WTC11 (cell line): ENCODE measurements around the gene HACD2. TPM values are rescaled to one million over a fixed set of nuclear protein-coding genes. Genes with fewer than 3 reads are reported as not detected.

Experiments
- ATAC-seq: fragments of 200-7000 bp; cut with Tn5 transposase; 2 replicates; pipeline ENCODE4 v1.10.0; 2021; ENCODE audit warnings: mild to moderate bottlenecking, moderate library complexity
- CTCF ChIA-PET: fragments of 300-600 bp; sonication (Branson Sonifier 250); formaldehyde crosslinking; loops from one replicate; lab custom pipeline; 2021; ENCODE audit warnings: antibody characterized with exemption; lab: Charles Lee
- POLR2A ChIA-PET: fragments of 350-600 bp; sonication (Branson Sonifier 250); formaldehyde crosslinking; loops from one replicate; lab custom pipeline; 2021; ENCODE audit warnings: antibody characterized with exemption; lab: Charles Lee
- DNase-seq: peaks from one replicate; pipeline ENCODE4 v3.0.0; 2021; ENCODE audit warnings: low spot score
- H3K27ac Mint-ChIP-seq: 2 replicates; pipeline ENCODE4 v1.8.0; 2021; ENCODE audit warnings: mixed read lengths
- H3K27me3 Mint-ChIP-seq: 2 replicates; pipeline ENCODE4 v1.8.0; 2021; ENCODE audit warnings: low read depth, mild to moderate bottlenecking, moderate library complexity, mixed read lengths
- H3K36me3 Mint-ChIP-seq: 2 replicates; pipeline ENCODE4 v1.8.0; 2021; ENCODE audit warnings: mixed read lengths
- H3K4me1 Mint-ChIP-seq: 2 replicates; pipeline ENCODE4 v1.8.0; 2022; ENCODE audit warnings: mixed read lengths
- H3K4me3 Mint-ChIP-seq: 2 replicates; pipeline ENCODE4 v1.8.0; 2021; ENCODE audit warnings: mild to moderate bottlenecking, moderate library complexity, mixed read lengths
- H3K9me3 Mint-ChIP-seq: 2 replicates; pipeline ENCODE4 v1.8.0; 2021; ENCODE audit warnings: mixed read lengths
- AFF4 ChIP-seq: sonication (generic); formaldehyde crosslinking; IDR thresholded peaks from 2 replicates; pipeline ENCODE4 v1.8.1; 2023; ENCODE audit warnings: mild to moderate bottlenecking, missing genetic modification reagents, borderline replicate concordance
- AR ChIP-seq: fragments of 250-450 bp; sonication (Bioruptor Pico); IDR thresholded peaks from 2 replicates; pipeline ENCODE4 v1.9.0; 2021; ENCODE audit warnings: mild to moderate bottlenecking
- ATF1 ChIP-seq: sonication (generic); formaldehyde crosslinking; IDR thresholded peaks from 2 replicates; pipeline ENCODE4 v1.8.1; 2023; ENCODE audit warnings: mild to moderate bottlenecking, moderate library complexity, missing genetic modification reagents
- ATF6 ChIP-seq: sonication (generic); formaldehyde crosslinking; IDR thresholded peaks from 2 replicates; pipeline ENCODE4 v1.8.1; 2023; ENCODE audit warnings: mild to moderate bottlenecking, missing genetic modification reagents
- CDX4 ChIP-seq: fragments of 250-450 bp; sonication (Bioruptor Pico); IDR thresholded peaks from 2 replicates; pipeline ENCODE4 v1.9.0; 2021; ENCODE audit warnings: moderate library complexity, mild to moderate bottlenecking, inconsistent platforms, borderline replicate concordance
- CREM ChIP-seq: sonication (generic); formaldehyde crosslinking; IDR thresholded peaks from 2 replicates; pipeline ENCODE4 v1.8.1; 2022; ENCODE audit warnings: mild to moderate bottlenecking, missing genetic modification reagents, moderate library complexity
- E2F4 ChIP-seq: sonication (generic); formaldehyde crosslinking; IDR thresholded peaks from 2 replicates; pipeline ENCODE4 v1.8.1; 2022; ENCODE audit warnings: low read depth, mild to moderate bottlenecking, moderate library complexity, missing genetic modification reagents, borderline replicate concordance
- ETV6 ChIP-seq: sonication (generic); formaldehyde crosslinking; IDR thresholded peaks from 2 replicates; pipeline ENCODE4 v1.8.1; 2022; ENCODE audit warnings: mild to moderate bottlenecking, missing genetic modification reagents
- HMGA2 ChIP-seq: fragments of 250-450 bp; sonication (Bioruptor Pico); IDR thresholded peaks from 2 replicates; pipeline ENCODE4 v1.4.0; 2021; ENCODE audit warnings: mild to moderate bottlenecking, moderate library complexity
- IRF1 ChIP-seq: sonication (generic); formaldehyde crosslinking; IDR thresholded peaks from 2 replicates; pipeline ENCODE4 v1.8.0; 2023; ENCODE audit warnings: missing genetic modification reagents
- IRF2 ChIP-seq: sonication (generic); formaldehyde crosslinking; IDR thresholded peaks from 2 replicates; pipeline ENCODE4 v1.8.0; 2022; ENCODE audit warnings: low read depth, missing genetic modification reagents, borderline replicate concordance
- MAX ChIP-seq: sonication (generic); formaldehyde crosslinking; IDR thresholded peaks from 2 replicates; pipeline ENCODE4 v1.8.0; 2022; ENCODE audit warnings: mild to moderate bottlenecking, missing genetic modification reagents
- SP1 ChIP-seq: sonication (generic); formaldehyde crosslinking; conservative IDR thresholded peaks from 2 replicates; pipeline ENCODE4 v1.8.1; 2022; ENCODE audit warnings: missing genetic modification reagents
- ZBTB21 ChIP-seq: sonication (generic); formaldehyde crosslinking; IDR thresholded peaks from 2 replicates; pipeline ENCODE4 v1.8.1; 2023; ENCODE audit warnings: mild to moderate bottlenecking, missing genetic modification reagents, borderline replicate concordance
- ZNF138 ChIP-seq: sonication (generic); formaldehyde crosslinking; conservative IDR thresholded peaks from 2 replicates; pipeline ENCODE4 v1.8.1; 2022; ENCODE audit warnings: mild to moderate bottlenecking, moderate library complexity, missing genetic modification reagents
- ZNF219 ChIP-seq: sonication (generic); formaldehyde crosslinking; IDR thresholded peaks from 2 replicates; pipeline ENCODE4 v1.8.0; 2023; ENCODE audit warnings: missing genetic modification reagents, mild to moderate bottlenecking, borderline replicate concordance
- ZNF263 ChIP-seq: sonication (generic); formaldehyde crosslinking; IDR thresholded peaks from 2 replicates; pipeline ENCODE4 v1.8.1; 2022; ENCODE audit warnings: low read depth, mild to moderate bottlenecking, moderate library complexity, missing genetic modification reagents
- ZNF416 ChIP-seq: fragments of 250-450 bp; sonication (Bioruptor Pico); IDR thresholded peaks from 2 replicates; pipeline ENCODE4 v1.9.0; 2021; ENCODE audit warnings: mild to moderate bottlenecking, inconsistent platforms
- ZNF425 ChIP-seq: fragments of 250-450 bp; sonication (Bioruptor Pico); conservative IDR thresholded peaks from 2 replicates; pipeline ENCODE4 v1.9.0; 2021; ENCODE audit warnings: mild to moderate bottlenecking
- total RNA-seq: library from RNA; stranded (reverse); gene quantifications from 3 replicates; pipeline ENCODE4 v1.2.3, GENCODE V29; 2021

The HACD2 gene
- total RNA-seq, 1 experiment from 2014 or later = 26.1 TPM

GRCh38 chr3:123546133-123546755 lies 38.6 kb downstream of the HACD2 start (continued):
- TF ChIP-seq AFF4 (CRISPR knock-in tag) (no peak), E2F4 (CRISPR knock-in tag) (no peak), ATF6 (CRISPR knock-in tag) (no peak), IRF2 (CRISPR knock-in tag) (no peak), IRF1 (CRISPR knock-in tag) (no peak), MAX (CRISPR knock-in tag) (no peak), AR (no peak)

- no peaks in the 10 kb centered on the region for H3K4me1 Mint-ChIP-seq
- ChIA-PET CTCF (interaction anchor here (0.5 to 2.2 kb wide), 3 partner anchors 9 to 132 kb away, joined by 3 to 5 read pairs (median 3); no protein-coding TSS in a partner anchor), POLR2A (no interaction called here)
- ATAC-seq (no peak), DNase-seq (no peak)
- H3K9me3 Mint-ChIP-seq = no peaks in the 10 kb centered on the region
- H3K36me3 Mint-ChIP-seq = no peaks in the 10 kb centered on the region
- no peaks in the 10 kb centered on the region for H3K27me3 Mint-ChIP-seq
- no peak overlapping the region for H3K27ac Mint-ChIP-seq
- H3K4me3 Mint-ChIP-seq = no peak overlapping the region
- TF ChIP-seq HMGA2 (CRISPR knock-in tag) (no peak), SP1 (CRISPR knock-in tag) (no peak), CREM (CRISPR knock-in tag) (no peak), ETV6 (CRISPR knock-in tag) (no peak), ZNF219 (CRISPR knock-in tag) (no peak), ZNF263 (no peak), IRF2 (CRISPR knock-in tag) (no peak), CDX4 (CRISPR knock-in tag) (no peak), ATF1 (CRISPR knock-in tag) (no peak), ZNF138 (CRISPR knock-in tag) (no peak), ZBTB21 (CRISPR knock-in tag) (no peak), ZNF425 (CRISPR knock-in tag) (no peak), ZNF416 (CRISPR knock-in tag) (no peak)
Measured at GRCh38 chr3:123543950-123544349, 40.9 kb downstream of the HACD2 start.
